ENCODE data around the gene MS4A15. TPM values are rescaled to one million over a fixed set of nuclear protein-coding genes. Genes with fewer than 3 reads are reported as not detected.
"Not testable (repeated sequence)": the region's sequence is repeated elsewhere in the genome, so short reads cannot be mapped to it uniquely, and the experiment has no call there.

Gene MS4A15
- total and polyA plus RNA-seq, 5 donors from 2014 or later = not detected

- no peaks in the 10 kb centered on the region for H3K4me1 Mint-ChIP-seq
- H3K4me3 Mint-ChIP-seq = no peak overlapping the region
- Histone ChIP-seq H3K4me3 (ENCODE audit: low read depth, low read length) (no peak overlapping the region), H3K27ac (ENCODE audit: insufficient read depth, low read length, poor library complexity, severe bottlenecking) (no peak overlapping the region), H3K27me3 (ENCODE audit: control insufficient read depth, insufficient read depth, low read length) (peaks cover 2% of the 10 kb centered on the region), H3K4me1 (ENCODE audit: control insufficient read depth, insufficient read depth, low read length, poor library complexity, severe bottlenecking) (no peaks in the 10 kb centered on the region), H3K36me3 (ENCODE audit: control insufficient read depth, insufficient read depth, low read length) (no peaks in the 10 kb centered on the region), H3K9me3 (ENCODE audit: control insufficient read depth in 2 of 2, low read length in 2 of 2) (peaks cover 11 to 15% of the 10 kb centered on the region in 2 experiments)
- no peak overlapping the region for H3K27ac Mint-ChIP-seq
- peaks cover 0 to 15% (median 5%) of the 10 kb centered on the region in 7 donors for H3K9me3 Mint-ChIP-seq
- DNase-seq (no peak), ATAC-seq (ENCODE audit: low read depth in 2 of 2) (no peak)
- H3K27me3 Mint-ChIP-seq = peaks cover 7% of the 10 kb centered on the region
- H3K36me3 Mint-ChIP-seq = no peaks in the 10 kb centered on the region
Observed at GRCh38 chr11:60814112-60814511, 57.4 kb downstream of the MS4A15 start.

GRCh38 chr11:60816590-60817157 is 60.0 kb downstream of the MS4A15 start:
- H3K36me3 Mint-ChIP-seq = no peaks in the 10 kb centered on the region
- H3K4me3 Mint-ChIP-seq = no peak overlapping the region
- Histone ChIP-seq H3K4me3 (ENCODE audit: low read depth, low read length) (no peak overlapping the region), H3K27me3 (ENCODE audit: control insufficient read depth, insufficient read depth, low read length) (peaks cover 2% of the 10 kb centered on the region), H3K36me3 (ENCODE audit: control insufficient read depth, insufficient read depth, low read length) (no peaks in the 10 kb centered on the region), H3K4me1 (ENCODE audit: control insufficient read depth, insufficient read depth, low read length, poor library complexity, severe bottlenecking) (no peaks in the 10 kb centered on the region), H3K9me3 (ENCODE audit: control insufficient read depth in 2 of 2, low read length in 2 of 2) (peaks cover 11 to 15% of the 10 kb centered on the region in 2 experiments), H3K27ac (ENCODE audit: insufficient read depth, low read length, poor library complexity, severe bottlenecking) (no peak overlapping the region)
- peaks cover 8% of the 10 kb centered on the region for H3K27me3 Mint-ChIP-seq
- H3K4me1 Mint-ChIP-seq = no peaks in the 10 kb centered on the region
- no peak for ATAC-seq (ENCODE audit: low read depth in 2 of 2)
- H3K9me3 Mint-ChIP-seq = peaks cover 0 to 15% (median 5%) of the 10 kb centered on the region in 7 donors
- no peak overlapping the region for H3K27ac Mint-ChIP-seq
- DNase-seq = no peak

- H3K4me3 ChIP-seq (ENCODE audit: low read depth, low read length) = no peak overlapping the region
- H3K4me1 ChIP-seq (ENCODE audit: control insufficient read depth, insufficient read depth, low read length, poor library complexity, severe bottlenecking) = no peaks in the 10 kb centered on the region
- no peaks in the 10 kb centered on the region for H3K36me3 ChIP-seq (ENCODE audit: control insufficient read depth, insufficient read depth, low read length)
- H3K27ac ChIP-seq (ENCODE audit: insufficient read depth, low read length, poor library complexity, severe bottlenecking) = no peak overlapping the region
- Mint-ChIP-seq H3K4me3 (no peak overlapping the region), H3K27ac (no peak overlapping the region), H3K9me3 (peaks cover 0 to 15% (median 4%) of the 10 kb centered on the region in 7 donors), H3K27me3 (peaks cover 8% of the 10 kb centered on the region), H3K4me1 (no peaks in the 10 kb centered on the region), H3K36me3 (no peaks in the 10 kb centered on the region)
- H3K27me3 ChIP-seq (ENCODE audit: control insufficient read depth, insufficient read depth, low read length) = peaks cover 2% of the 10 kb centered on the region
- ATAC-seq (ENCODE audit: low read depth in 2 of 2) (no peak), DNase-seq (no peak)
- peaks cover 11 to 15% of the 10 kb centered on the region in 2 experiments for H3K9me3 ChIP-seq (ENCODE audit: control insufficient read depth in 2 of 2, low read length in 2 of 2)
Observed at GRCh38 chr11:60818057-60818456, 61.4 kb downstream of the MS4A15 start.

GRCh38 chr11:60821827-60822599 is 65.3 kb downstream of the MS4A15 start:
- H3K36me3 Mint-ChIP-seq = no peaks in the 10 kb centered on the region
- no peak overlapping the region for H3K4me3 Mint-ChIP-seq
- DNase-seq (no peak), ATAC-seq (ENCODE audit: low read depth in 2 of 2) (no peak)
- no peak overlapping the region for H3K27ac Mint-ChIP-seq
- no peak overlapping the region for H3K4me3 ChIP-seq (ENCODE audit: low read depth, low read length)
- H3K4me1 ChIP-seq (ENCODE audit: control insufficient read depth, insufficient read depth, low read length, poor library complexity, severe bottlenecking) = no peaks in the 10 kb centered on the region
- peaks cover 0 to 7% (median 3%) of the 10 kb centered on the region in 7 donors for H3K9me3 Mint-ChIP-seq
- H3K9me3 ChIP-seq (ENCODE audit: control insufficient read depth in 2 of 2, low read length in 2 of 2) = peaks cover 3 to 7% of the 10 kb centered on the region in 2 experiments
- H3K27me3 ChIP-seq (ENCODE audit: control insufficient read depth, insufficient read depth, low read length) = no peaks in the 10 kb centered on the region
- no peak overlapping the region for H3K27ac ChIP-seq (ENCODE audit: insufficient read depth, low read length, poor library complexity, severe bottlenecking)
- peaks cover 15% of the 10 kb centered on the region for H3K27me3 Mint-ChIP-seq
- no peaks in the 10 kb centered on the region for H3K4me1 Mint-ChIP-seq
- no peaks in the 10 kb centered on the region for H3K36me3 ChIP-seq (ENCODE audit: control insufficient read depth, insufficient read depth, low read length)

- H3K27ac Mint-ChIP-seq; H3K9me3 ChIP-seq (ENCODE audit: control insufficient read depth in 2 of 2, low read length in 2 of 2); ATAC-seq (ENCODE audit: low read depth in 2 of 2); H3K27me3 ChIP-seq (ENCODE audit: control insufficient read depth, insufficient read depth, low read length); H3K4me3 ChIP-seq (ENCODE audit: low read depth, low read length); H3K4me1 Mint-ChIP-seq; H3K36me3 ChIP-seq (ENCODE audit: control insufficient read depth, insufficient read depth, low read length); DNase-seq; H3K27ac ChIP-seq (ENCODE audit: insufficient read depth, low read length, poor library complexity, severe bottlenecking); H3K4me3 Mint-ChIP-seq; H3K36me3 Mint-ChIP-seq; H3K4me1 ChIP-seq (ENCODE audit: control insufficient read depth, insufficient read depth, low read length, poor library complexity, severe bottlenecking); H3K9me3 Mint-ChIP-seq: not testable (repeated sequence)
- H3K27me3 Mint-ChIP-seq = peaks cover 19% of the 10 kb centered on the region
Observed at GRCh38 chr11:60823745-60824306, 67.2 kb downstream of the MS4A15 start.

GRCh38 chr11:60825118-60825517 is 68.5 kb downstream of the MS4A15 start:
- Histone ChIP-seq H3K4me1 (ENCODE audit: control insufficient read depth, insufficient read depth, low read length, poor library complexity, severe bottlenecking) (no peaks in the 10 kb centered on the region), H3K9me3 (ENCODE audit: control insufficient read depth in 2 of 2, low read length in 2 of 2) (no peaks in the 10 kb centered on the region), H3K36me3 (ENCODE audit: control insufficient read depth, insufficient read depth, low read length) (no peaks in the 10 kb centered on the region), H3K27ac (ENCODE audit: insufficient read depth, low read length, poor library complexity, severe bottlenecking) (no peak overlapping the region), H3K4me3 (ENCODE audit: low read depth, low read length) (no peak overlapping the region), H3K27me3 (ENCODE audit: control insufficient read depth, insufficient read depth, low read length) (no peaks in the 10 kb centered on the region)
- Mint-ChIP-seq H3K27ac (no peak overlapping the region), H3K36me3 (no peaks in the 10 kb centered on the region), H3K4me3 (no peak overlapping the region), H3K4me1 (no peaks in the 10 kb centered on the region), H3K27me3 (peaks cover 18% of the 10 kb centered on the region), H3K9me3 (no peaks in the 10 kb centered on the region)
- ATAC-seq (ENCODE audit: low read depth in 2 of 2) (no peak), DNase-seq (no peak)

GRCh38 chr11:60825790-60826189 is 69.1 kb downstream of the MS4A15 start:
- Mint-ChIP-seq H3K27me3 (peaks cover 18% of the 10 kb centered on the region), H3K36me3 (no peaks in the 10 kb centered on the region), H3K27ac (no peak overlapping the region), H3K4me1 (peaks cover 0 to 3% (median 0%) of the 10 kb centered on the region in 4 donors), H3K9me3 (no peaks in the 10 kb centered on the region), H3K4me3 (no peak overlapping the region)
- DNase-seq = no peak
- no peaks in the 10 kb centered on the region for H3K9me3 ChIP-seq (ENCODE audit: control insufficient read depth in 2 of 2, low read length in 2 of 2)
- H3K27ac ChIP-seq (ENCODE audit: insufficient read depth, low read length, poor library complexity, severe bottlenecking) = no peak overlapping the region
- ATAC-seq (ENCODE audit: low read depth in 2 of 2) = no peak
- no peaks in the 10 kb centered on the region for H3K4me1 ChIP-seq (ENCODE audit: control insufficient read depth, insufficient read depth, low read length, poor library complexity, severe bottlenecking)
- H3K36me3 ChIP-seq (ENCODE audit: control insufficient read depth, insufficient read depth, low read length) = no peaks in the 10 kb centered on the region
- H3K4me3 ChIP-seq (ENCODE audit: low read depth, low read length) = no peak overlapping the region
- no peaks in the 10 kb centered on the region for H3K27me3 ChIP-seq (ENCODE audit: control insufficient read depth, insufficient read depth, low read length)
